ENCODE measurements around the gene TBATA.

DNA sequence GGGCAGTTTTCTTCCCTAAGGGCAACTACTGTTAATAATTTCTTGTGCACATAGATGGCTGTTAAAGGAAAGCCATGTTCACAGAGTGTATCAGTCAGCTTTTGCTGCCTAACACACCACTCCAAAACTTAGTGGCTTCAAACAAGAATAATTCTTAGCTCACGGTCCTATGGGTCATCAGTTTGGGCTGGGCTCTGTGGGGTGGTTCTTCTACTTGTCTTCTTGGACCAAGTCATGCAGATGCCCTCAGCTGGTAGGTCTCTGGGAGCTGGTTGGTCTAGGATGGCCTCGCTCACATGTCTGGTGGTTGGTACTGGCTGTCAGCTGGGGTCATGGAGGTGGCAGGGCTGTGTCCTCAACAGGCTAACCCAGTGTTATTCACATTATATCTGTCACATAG is 39.6 kb downstream of the TBATA start:
- no peak for TF ChIP-seq EZH2 (IDR thresholded peaks at IDR 0.05)
- no peak for TF ChIP-seq POLR2AphosphoS5 (IDR thresholded peaks at IDR 0.05; ENCODE audit: borderline replicate concordance, low read depth, low read length)
